ENCODE results near the gene OMA1.
"Not testable (repeated sequence)": the region's sequence is repeated elsewhere in the genome, so short reads cannot be mapped to it uniquely, and the experiment has no call there.

The OMA1 gene

DNA sequence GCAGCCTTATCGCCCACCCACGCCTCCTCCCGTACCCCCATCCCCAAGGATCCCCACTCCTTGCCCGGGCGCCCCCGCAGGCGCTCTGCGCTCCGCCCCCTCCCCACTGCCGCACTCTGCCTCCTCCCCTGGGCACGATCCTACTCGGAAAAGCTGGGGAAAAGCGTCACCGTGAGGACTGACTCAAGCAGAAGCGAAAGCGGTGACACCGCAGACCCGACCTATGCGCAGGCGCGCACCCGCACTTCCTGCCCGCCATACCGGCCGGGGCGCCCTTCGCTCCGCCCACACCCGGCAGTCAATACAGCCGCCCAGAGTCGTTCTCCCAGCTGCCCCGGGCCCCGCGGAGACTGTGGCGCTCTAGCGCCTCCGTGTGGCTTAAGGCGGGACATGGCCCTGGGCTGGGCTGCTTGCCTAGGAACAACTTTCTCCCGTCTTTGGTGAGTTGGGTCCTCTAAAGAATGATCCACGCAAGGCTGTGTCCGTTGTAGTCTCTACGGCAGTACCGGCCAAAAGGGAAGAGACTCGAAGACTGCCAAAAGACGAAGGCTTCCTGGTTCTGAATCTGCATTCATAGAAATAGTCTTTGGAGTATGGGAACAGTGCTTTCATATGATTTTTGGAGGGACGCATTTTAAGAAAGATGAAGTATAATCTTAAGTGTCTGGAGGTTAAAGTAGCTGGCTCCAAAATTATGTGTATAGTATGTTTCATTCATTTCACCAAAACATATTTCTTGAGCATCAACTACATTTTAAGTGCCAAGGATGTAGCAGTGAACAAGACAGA lies at the start of gene OMA1:
OMA1 (minus strand) TSS at position 207 of the 789 bp plus-strand sequence. CDS start 7,432 bp downstream, outside the sequence.
- DNase-seq, result peak; percentile 93

DNA sequence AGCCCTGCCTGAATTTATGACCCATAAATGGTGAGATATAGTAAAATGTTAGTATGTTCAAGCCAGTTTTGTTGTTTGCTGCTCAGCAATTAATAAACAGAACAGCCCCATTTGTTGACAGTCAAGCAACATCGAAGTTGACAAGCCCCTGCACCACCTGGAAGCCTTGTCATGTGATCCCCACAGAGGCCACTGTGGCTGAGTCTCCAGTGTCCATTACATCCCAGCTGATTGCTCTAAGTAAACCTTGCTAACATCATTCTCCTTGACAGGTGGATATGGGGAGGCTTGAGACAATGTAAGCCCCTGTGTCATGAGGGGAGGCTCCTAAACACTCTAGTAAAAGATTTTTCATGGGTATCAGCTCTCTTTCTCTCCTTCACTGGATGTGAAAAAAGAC lies 48.0 kb upstream of the OMA1 start:
- DNase-seq, result no peak

DNA sequence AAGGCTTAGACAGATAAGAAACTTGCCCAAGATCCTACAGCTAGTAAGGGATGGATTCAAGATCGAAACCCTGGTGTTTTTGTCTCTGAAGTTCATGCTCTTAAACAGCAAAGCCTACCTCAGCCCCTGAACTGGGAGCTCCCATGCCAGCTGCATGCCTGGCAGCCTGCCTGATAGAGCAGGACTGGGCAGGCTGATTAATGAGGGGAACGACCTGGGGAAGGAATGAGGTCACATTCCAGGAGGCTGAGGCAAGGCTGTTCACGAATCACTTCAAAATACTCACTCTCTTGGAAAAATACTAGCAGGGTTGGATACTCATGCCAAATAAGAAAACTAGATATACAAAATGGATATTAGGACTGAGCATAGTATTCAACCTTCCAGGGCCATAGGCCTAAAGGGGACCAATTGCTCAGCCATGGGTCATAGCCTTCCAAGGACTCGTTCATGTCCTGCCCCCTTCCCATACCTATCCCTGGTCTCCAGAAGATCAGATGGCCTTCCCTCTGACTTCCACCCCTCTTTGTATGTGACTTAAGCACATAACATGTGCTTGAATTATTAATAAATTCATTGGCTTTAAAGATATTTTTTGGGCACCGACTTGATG lies 46.1 kb upstream of the OMA1 start:
- peak; percentile 47 for DNase-seq

DNA sequence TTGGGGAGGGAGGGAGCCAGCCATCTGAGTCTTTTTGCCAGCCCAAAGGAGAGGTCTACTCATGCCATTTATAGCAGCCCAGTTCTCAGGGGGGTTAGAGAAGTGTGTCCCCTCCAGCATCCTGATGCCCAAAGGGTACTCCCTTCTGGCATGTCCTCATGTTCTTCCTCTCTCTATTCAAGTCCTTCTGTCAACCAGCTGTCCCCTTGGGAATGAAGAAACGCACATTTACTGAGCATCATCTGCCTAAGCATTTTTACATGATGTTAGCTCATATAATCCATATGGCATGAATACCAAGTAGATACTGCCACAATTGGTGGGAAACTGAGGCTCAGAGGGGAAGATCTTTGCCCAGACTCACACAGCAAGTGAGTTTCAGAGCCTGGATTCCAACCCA lies 45.3 kb upstream of the OMA1 start:
- no peak for DNase-seq

DNA sequence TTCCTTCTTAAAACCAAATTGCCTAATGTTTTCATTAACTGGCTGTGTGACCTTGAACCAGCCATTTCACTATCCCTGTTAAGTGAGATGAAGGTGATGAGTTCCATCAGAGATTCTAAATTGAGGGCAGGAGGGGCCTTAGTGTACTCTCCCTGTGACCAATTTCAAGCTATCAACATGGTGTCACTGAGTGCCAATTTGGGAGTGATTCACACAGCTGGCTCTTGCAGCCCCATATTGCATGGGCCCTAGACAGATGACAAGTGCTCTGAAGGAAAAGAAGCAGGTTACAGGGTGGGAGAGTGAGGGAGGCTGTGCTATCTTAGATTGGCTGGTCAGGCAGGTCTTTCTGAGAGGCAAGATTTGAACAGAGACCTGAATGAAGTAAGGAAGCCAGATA lies 43.5 kb upstream of the OMA1 start:
- no peak for DNase-seq

DNA sequence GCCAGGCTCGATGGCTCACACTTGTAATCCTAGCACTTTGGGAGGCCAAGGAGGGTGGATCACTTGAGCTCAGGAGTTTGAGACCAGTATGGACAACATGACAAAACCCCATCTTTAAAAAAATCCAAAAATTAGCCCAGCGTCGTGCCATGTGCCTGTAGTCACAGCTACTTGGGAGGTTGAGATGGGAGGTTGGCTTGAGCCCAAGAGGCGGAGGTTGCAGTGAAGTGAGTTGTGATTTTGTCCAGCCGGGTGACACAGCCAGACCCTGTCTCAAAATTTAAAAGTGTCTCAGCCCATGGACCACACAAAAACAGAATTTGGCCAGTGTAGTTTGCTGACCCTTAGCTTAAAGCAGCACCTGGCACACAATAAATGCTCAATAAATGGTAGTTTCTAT lies 41.9 kb upstream of the OMA1 start:
- no peak for DNase-seq

DNA sequence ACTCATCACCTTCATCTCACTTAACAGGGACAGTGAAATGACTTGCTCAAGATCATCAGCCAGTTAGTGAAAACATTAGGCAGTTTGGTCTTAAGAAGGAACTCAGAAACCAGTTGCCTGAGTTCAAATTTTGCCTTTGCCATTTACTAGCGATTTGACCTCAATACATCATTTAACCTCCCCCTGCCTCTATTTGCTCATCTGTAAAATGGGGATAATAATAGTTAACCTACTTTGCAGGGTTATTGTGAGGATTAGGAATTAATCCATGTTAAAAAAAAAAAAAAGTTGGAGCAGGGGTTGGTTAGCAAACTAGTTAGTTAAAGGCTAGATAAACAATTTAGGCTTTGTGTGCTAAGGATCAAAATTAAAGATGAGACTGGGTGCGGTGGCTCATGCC lies 41.1 kb upstream of the OMA1 start:
- no peak for DNase-seq

DNA sequence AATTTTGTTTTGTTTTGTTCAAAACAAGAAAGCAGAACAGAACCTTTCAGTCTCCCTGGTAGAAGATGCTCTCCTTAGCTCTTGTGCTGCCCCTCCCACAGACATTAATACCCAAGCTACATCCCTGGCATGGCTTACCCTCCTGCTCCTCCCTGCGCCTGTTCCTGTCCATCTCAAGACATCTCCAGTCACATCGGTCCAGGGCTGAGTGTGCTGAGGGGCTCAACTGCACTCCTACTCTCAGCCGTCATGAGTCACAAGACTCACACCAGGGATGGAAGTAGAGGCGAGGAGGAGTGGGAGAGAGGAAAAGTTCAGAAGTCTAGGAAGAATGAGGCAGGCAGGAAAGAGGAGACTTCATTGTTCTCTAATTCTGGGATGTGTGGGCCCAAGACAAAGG lies 39.7 kb upstream of the OMA1 start:
- no peak for DNase-seq

DNA sequence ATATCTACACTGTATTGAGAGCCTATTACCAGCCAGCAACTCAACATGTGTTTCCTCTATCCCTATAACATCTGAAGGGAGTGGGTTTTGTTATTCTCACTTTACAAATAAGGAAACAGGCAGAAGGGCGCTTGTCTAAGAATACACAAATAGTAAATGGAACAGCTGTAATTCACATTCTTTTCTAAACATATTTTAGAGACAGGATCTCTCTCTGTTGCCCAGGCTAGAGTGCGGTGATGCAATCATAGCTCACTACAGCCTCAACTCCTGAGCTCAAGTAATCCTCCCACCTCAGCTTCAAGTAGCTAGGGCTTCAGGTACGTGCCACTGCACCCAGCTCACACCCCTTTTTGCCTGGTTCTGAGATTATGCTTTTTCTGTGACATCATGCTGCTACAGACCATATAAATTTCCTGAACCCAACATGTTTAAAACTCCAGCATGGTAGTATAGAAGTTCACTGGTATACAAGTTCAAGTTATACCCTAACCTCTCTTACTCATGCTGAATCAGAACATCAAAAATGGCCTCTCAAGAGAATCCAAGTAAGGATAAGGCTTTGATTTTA lies 39.1 kb upstream of the OMA1 start:
- no peak for DNase-seq

DNA sequence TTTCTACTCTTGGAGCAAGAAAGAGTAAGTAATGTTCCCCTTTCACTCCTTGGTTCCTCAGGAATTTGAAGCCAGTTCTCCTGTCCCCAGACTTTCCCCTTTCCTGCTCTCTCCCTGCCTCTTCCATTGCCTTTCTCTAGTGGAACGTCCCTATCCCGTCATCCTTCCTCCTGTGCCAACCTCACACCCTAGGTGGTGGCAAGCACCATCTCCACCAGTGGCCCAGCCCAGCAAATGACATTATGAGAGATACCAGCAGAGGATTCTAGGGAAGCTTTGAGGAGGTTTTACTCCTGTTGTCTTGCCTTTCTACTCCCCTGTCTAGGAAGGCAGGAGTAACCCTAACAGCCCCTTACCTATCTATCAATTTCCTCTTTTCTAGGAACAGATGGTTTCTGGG lies 38.6 kb upstream of the OMA1 start:
- no peak for DNase-seq

DNA sequence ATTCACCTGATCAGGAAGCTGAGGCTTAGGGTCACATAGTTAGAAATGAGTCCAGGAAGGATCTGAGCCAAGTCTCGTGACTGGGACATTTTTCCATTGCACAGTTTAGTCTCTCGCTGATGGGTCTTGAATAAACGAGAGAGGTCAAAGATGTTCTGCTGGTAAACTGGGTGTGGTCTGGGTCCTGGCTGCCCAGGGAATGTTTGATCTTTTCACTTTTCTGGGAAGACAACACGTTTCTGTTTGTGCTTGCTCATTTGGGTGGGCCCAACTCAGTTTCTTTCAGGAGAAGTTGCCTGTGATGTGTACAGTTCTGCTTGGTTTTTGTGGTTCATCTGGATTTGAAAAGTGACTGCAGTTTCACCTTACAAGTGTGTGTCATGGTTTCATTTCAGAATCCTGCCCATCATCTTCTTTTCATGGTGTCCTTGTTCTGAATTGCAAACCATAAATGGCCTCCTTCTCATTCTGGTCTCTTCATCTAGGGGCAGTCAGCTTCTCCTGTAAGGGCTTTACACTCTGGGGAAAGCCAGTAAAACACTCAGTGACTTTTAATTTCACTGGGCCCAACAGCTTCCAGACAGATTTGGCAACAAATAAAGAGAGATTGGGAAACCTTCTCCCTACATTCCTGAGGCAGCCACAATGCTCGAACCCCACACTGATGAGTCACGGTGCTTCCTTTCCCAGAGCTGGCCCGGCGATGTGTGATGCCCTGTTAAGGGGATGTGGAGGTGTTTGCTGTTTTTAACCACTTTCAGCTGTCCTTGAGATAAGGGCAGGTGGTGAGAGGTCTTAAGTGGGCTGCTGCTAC lies 37.8 kb upstream of the OMA1 start:
- DNase-seq, result no peak

DNA sequence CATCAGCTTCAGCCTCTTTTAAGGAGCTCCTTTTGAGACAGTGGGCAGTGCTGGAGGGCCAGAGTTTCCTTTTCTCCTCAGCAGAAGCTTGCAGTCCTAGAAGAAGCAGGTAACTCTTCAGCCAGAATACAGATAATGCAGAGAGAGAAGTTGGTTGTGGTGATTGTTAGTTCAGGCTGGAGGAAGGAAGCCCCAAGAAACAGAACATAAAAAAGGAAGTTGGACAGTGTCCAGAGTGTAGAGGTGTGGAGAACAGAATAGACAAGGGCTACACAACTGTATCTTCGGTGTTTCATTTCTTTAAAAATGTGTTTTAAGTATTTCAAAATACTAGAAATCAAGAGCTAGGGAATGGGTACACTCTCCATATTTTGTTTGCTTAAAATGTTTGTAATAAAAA lies 37.0 kb upstream of the OMA1 start:
- no peak for DNase-seq

DNA sequence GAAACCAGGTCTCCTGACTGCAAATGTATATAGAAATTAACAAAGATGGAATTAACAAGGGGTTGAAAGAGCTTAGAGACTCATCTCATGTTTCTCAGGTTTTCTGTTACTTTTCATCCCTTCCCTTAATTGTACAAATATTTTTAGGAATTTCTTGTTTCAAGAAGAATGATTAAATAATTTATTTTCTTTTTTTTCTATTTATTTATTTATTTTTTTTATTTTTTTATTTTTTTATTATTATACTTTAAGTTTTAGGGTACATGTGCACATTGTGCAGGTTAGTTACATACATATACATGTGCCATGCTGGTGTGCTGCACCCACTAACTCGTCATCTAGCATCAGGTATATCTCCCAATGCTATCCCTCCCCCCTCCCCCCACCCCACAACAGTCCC lies 35.6 kb upstream of the OMA1 start:
- DNase-seq, result not testable (repeated sequence)

DNA sequence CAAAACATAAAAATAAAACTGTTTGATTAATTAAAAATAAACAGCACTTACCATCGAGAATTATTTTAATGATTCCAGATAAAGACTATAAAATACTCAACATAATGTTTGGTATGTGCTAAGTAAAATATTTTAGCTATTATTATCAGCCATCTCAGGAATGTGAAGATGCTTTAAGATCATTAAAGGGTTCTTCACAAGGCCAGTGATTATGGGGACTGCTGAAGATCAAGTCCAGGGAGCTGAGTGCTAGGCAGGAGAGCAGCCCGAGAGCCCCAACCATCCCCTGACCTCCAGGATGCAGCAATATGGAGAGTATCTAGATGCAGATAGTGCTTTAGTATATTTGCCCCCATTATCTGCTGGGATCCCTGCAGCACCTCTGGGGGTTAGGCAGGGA lies 35.1 kb upstream of the OMA1 start:
- DNase-seq, result no peak

DNA sequence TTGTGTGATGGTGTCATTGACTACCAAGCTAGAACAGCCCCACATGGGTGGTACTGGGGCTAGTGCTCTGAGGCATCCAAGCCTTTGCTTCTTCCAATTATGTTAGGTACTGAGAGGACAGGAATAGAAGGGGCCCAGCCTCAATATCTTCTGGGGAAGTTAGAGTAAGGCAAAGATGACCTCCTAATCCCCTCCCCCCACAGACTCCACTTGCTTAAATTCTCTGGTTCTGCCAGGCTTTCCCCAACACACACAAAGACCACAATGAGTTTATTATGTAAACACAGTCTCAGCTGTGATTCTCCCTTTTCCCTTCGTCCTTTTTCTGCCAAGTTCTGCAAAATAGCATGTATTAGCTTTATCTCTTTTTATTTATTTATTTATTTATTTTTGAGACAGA lies 33.7 kb upstream of the OMA1 start:
- DNase-seq, result no peak

DNA sequence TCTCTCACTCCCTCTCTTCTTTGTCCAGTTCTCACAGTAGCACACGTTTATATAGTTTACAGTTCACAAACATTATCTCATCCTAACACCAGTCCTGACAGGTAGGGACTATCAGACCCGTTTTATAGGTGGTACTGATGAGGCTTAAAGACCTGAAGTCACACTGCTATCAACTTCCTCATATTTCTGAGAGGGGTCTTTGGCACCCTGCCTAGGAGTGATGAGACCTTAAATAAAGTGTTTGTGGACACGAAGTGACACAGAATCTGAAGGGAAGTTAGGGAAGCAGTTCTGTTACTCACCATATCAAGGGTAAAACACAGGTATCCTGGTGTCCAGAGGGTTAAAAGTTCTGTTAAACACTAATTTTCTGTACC lies 31.1 kb upstream of the OMA1 start:
- DNase-seq, result no peak

DNA sequence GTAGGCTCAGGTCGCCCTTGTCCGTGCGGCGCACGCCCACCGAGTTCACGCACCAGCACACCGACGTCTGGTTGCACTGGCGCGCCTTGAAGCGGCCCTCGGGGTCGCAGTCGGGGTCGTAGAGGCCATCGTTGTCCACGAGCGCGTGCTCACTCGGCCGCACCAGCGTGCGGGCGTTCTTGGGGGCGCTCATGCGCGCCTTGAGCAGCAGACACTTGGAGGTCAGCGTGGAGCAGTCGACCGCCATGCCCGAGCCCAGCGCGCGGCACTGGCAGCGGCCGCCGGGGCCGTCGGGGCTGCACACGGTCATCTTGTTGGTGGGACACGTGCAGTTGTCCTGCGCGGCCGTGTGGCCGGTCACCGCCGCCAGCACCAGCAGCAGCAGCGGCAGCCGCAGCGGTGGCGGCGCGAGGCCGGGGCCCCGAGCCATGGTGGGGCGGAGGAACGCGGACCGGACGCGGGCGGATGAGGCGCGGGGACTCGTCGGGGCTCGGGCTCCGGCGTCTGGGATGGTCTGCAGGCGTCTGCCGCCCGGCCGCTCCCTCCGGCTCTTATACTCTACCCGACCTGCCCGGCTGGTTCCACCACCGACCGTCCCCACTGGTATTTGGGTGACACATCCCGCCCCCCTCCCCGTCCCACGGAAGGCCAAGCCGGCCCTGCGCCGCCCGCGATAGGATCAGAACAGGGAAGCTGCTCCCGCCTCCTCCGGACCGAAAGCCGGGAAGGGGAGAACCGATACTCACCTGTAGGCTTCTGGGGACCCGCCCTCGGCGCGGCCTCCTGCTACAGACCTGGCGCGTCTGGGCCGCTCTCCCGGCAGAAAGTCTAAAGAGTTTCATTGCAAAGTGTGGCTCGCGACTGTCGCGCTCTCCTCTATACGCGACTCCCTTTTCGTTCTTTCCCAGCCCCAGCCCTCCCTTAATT lies 30.5 kb upstream of the OMA1 start, which contains the start of gene TACSTD2:
TACSTD2 (minus strand) TSS at position 526 of the 927 bp plus-strand sequence; CDS start at position 430, 96 bp downstream.
- no peak for DNase-seq

DNA sequence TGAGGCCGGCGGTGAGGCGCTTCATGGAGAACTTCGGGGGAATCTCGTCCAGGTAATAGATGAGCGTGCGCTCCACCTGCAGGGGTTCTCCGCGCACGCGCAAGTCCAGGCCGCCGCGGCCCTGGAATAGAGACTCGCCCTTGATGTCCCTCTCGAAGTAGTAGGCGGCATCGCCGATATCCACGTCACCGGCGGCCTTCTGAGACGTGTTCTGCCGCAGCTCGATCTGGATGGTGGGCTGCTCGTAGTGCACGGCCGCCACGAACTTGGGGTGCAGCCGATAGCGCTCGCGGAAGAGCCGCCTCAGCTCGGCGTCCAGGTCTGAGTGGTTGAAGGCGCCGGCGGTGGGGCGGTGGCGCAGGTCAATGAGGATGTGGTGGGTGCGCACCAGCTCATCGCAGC lies 29.8 kb upstream of the OMA1 start:
- no peak for DNase-seq

DNA sequence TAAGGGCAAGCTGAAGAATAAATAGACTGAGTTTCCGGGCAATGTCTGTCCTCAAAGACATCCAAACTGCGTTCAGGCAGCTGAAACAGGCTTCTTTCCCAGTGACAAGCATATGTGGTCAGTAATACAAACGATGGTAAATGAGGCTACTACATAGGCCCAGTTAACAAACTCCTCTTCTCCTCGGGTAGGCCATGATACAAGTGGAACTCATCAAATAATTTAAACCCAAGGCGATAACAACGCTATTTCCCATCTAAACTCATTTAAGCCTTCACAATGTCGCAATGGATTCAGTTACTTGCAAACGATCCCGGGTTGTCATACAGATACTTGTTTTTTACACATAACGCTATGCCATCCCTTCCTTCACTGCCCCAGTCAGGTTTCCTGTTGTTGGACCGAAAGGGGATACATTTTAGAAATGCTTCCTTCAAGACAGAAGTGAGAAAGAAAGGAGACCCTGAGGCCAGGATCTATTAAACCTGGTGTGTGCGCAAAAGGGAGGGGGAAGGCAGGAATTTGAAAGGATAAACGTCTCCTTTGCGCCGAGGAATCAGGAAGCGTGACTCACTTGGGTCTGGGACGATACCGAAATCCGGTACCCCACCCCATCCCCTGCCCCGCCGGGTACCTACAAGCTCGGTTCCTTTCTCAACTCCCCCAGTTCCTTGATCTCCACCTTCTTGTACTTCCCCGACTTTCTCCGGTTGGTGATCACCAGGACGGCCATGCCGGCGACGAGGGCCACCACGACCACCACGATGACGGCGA lies 29.2 kb upstream of the OMA1 start:
- no peak for DNase-seq

DNA sequence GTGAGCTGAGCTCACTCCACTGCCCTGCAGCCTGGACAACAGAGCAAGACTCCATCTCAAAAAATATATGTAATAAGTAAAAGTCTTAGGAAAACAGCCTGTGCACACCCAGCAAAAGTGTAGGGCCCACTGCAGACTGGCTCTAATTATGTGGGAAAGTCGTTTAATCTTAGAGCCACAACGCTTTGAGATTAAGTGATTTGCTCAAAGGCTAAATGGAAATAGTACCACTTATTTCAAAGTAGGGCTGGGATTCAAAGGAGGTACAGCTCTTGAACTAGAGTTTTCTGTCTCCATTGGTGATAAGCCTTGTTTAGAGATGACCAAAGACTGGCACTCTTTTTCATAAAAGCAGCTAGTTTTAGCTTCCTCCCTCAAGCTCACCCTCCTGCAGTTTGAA lies 28.3 kb upstream of the OMA1 start:
- DNase-seq, result no peak

Data from DMS 273 treated with DMSO at 0.1 percent for 48 hours (cell line).